ENCODE results near the gene XXYLT1.
A peak's percentile ranks its signal among the peaks of the same experiment; 100 is the strongest.

XXYLT1 gene

GRCh38 chr3:195210266-195210973 is 60.5 kb downstream of the XXYLT1 start:
- no peak for TF ChIP-seq CTCF (IDR thresholded peaks at IDR 0.05; ENCODE audit: low read depth, low read length, missing control alignments)
- no peak for DNase-seq (ENCODE audit: low read depth)
- no peak overlapping the region for H3K4me3 ChIP-seq (ENCODE audit: low read depth, low read length)

- no peak for TF ChIP-seq CTCF (IDR thresholded peaks at IDR 0.05; ENCODE audit: low read depth, low read length, missing control alignments)
- H3K4me3 ChIP-seq (ENCODE audit: low read depth, low read length) = no peak overlapping the region
- no peak for DNase-seq (ENCODE audit: low read depth)
Measured at GRCh38 chr3:195209847-195210265, 61.1 kb downstream of the XXYLT1 start.

GRCh38 chr3:195209083-195209846 is 61.7 kb downstream of the XXYLT1 start:
- H3K4me3 ChIP-seq (ENCODE audit: low read depth, low read length) = no peak overlapping the region
- DNase-seq (ENCODE audit: low read depth) = no peak
- no peak for TF ChIP-seq CTCF (IDR thresholded peaks at IDR 0.05; ENCODE audit: low read depth, low read length, missing control alignments)

GRCh38 chr3:195208631-195209030 is 62.3 kb downstream of the XXYLT1 start:
- H3K4me3 ChIP-seq (ENCODE audit: low read depth, low read length) = no peak overlapping the region; the same call in 1 of the 2 replicates
- no peak for DNase-seq (ENCODE audit: low read depth)
- no peak for TF ChIP-seq CTCF (IDR thresholded peaks at IDR 0.05; ENCODE audit: low read depth, low read length, missing control alignments)

GRCh38 chr3:195208183-195208582 is 62.8 kb downstream of the XXYLT1 start:
- TF ChIP-seq CTCF (IDR thresholded peaks at IDR 0.05; ENCODE audit: low read depth, low read length, missing control alignments) = no peak
- H3K4me3 ChIP-seq (ENCODE audit: low read depth, low read length) = no peak overlapping the region; the same call in 1 of the 2 replicates
- DNase-seq (ENCODE audit: low read depth) = peak; percentile 75

GRCh38 chr3:195207731-195208130 is 63.2 kb downstream of the XXYLT1 start:
- no peak overlapping the region for H3K4me3 ChIP-seq (ENCODE audit: low read depth, low read length)
- TF ChIP-seq CTCF (IDR thresholded peaks at IDR 0.05; ENCODE audit: low read depth, low read length, missing control alignments) = no peak
- DNase-seq (ENCODE audit: low read depth) = no peak
